NOMO-1 treated with DMSO at 0.1 percent for 48 hours (cell line): ENCODE measurements around the gene PLA2G6.
"Not testable (repeated sequence)": the region's sequence is repeated elsewhere in the genome, so short reads cannot be mapped to it uniquely, and the experiment has no call there.

ENCODE experiments used
- DNase-seq: peaks from one replicate; lab custom pipeline; 2025; ENCODE audit not compliant: unreplicated experiment; lab: John Stamatoyannopoulos, UW

Gene PLA2G6

DNA sequence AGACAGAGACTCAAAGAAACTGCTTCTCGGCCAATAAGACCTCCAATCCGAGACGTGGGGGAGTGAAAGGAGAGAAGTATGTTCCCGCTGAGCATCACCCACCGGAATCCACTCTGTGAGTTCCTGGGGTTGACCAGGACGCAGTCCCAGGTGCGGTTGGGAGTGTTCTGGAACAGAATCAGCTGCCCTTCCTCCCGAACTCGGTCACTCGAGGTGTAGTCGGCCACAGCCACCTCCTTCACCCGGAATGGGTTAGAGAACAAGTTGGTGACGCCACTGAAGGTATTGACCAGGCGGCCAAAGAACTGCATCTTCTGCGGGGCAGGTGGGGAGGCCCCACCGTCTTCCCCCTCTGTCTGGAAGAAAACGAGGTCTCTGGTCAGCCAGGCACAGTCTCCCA, 12.5 kb downstream of the PLA2G6 start:
- no peak for DNase-seq

DNA sequence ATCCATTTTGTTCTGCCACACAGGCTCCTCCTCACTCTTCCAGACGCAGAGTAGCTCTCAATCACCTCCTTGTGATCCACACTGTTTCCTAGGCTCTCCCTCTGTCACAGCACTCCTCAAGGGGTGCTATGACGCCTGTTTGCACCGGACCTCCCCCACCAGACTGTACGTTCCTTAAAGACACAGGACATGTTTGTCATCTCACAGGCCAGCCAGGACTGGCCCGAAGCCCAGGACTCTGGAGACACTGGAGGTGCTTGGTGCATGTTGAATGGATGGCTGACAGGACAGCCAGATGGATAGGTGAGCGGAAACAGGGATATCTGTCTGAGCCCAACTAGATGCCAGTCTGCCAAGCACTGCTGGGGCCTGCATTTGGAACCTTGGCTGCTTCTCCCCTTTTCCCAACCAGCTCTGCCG, 13.6 kb downstream of the PLA2G6 start:
- no peak for DNase-seq

GRCh38 chr22:38165922-38166593, 15.6 kb downstream of the PLA2G6 start:
- DNase-seq: no peak

DNA sequence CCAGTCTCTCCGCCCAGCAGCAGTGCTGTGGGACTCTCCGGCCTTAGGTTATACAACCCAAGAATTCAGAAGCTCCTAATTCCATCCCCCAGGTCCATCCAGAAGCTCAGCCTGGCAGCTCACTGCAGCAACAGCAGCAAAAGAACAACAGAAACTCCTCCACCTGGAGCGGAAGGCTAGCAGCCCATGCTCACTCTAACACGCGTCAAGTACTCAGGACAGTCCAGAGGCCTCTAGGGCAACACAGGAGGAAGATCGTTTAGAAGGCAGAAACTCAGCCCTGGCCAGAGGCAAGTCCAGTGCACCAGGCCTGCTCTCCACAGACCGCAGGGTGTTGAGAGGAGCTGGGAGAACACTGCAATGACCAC, 17.1 kb downstream of the PLA2G6 start:
- DNase-seq: no peak

- DNase-seq: no peak
Measured at GRCh38 chr22:38163844-38164550, 17.6 kb downstream of the PLA2G6 start.

DNA sequence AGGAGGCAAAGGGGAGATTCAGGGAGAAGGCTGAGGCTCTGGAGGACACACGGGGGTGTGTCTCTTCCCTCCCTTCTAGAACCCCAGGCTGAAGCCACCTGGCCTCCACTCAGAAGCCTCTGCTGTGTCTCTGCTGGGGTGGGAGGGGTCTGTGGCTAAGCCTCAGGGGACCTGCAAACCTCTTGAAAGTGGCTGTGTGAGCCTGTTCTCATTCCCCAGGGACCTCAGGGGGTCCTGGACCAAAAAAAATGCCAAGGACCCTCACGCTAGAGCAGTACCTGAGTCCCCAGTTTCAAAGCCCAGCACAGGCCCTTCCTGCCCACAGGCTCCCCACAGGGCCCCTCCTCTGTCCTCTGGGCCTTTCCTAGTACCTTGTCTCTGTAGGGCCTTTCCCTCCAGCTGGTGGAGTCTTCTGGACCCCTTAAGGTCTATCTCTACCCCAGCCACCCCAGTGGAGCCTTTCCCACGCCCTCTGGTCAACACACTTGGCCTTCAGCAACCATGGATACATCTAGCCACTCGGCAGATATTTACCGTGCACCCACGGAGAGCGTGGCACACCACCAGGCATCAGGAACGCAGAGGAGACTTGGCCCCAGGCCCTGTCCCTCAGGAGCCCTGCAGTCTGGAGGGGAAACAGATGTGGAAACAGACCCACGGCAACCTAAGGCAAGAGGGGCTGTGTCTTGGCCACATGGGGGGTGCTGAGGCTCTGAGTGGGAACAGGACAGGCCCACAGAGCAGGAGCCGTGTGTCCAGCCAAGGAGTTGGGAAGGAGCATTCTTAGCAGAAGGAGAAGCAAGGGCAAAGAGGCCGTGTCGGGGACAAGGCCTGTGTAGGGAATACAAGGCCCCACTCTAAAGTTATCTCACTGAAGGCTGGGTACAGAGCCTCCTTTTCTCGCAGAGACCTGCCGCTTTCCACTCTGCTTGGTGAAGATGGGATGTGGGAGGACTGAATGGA, 18.5 kb downstream of the PLA2G6 start:
- DNase-seq: no peak

GRCh38 chr22:38155703-38156102, 25.9 kb downstream of the PLA2G6 start:
- no peak for DNase-seq

DNA sequence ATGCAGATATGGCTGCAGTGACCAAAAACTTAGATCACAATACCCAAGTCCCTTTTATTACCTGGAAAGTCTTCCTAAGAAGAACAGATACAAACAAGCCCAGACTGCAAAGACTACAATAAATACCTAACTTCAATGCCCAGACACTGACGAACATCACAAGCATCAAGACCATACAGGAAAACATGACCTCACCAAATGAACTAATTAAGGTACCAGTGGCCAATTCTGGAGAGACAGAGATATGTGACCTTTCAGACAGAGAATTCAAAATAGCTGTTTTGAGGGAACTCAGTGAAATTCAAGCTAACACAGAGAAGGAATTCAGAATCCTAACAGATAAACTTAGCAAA, 27.1 kb downstream of the PLA2G6 start:
- DNase-seq: not testable (repeated sequence)

GRCh38 chr22:38153821-38154562, 27.6 kb downstream of the PLA2G6 start:
- no peak for DNase-seq

- DNase-seq: no peak
Measured at GRCh38 chr22:38151126-38151500, 30.5 kb downstream of the PLA2G6 start.

- no peak for DNase-seq
Measured at GRCh38 chr22:38148245-38148644, 33.4 kb downstream of the PLA2G6 start.

GRCh38 chr22:38146166-38146565, 35.5 kb downstream of the PLA2G6 start:
- not testable (repeated sequence) for DNase-seq

DNA sequence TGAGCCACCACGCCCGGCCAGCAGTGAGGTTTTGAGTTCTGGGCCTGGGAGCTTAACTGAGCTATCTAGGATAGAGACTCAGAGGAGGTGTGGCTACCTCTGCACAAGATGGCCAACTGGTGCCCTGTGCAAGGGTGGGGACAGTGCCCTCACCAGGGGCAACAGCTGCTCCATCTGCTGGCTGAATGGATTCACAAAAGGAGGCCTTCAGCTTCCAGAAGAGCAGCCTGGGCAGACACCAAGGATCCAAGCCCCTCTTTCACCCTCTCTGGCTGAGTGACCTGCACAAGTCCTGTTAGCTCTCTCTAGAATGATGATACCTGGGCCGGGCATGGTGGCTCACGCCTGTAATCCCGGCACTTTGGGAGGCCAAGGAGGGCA, 37.6 kb downstream of the PLA2G6 start:
- DNase-seq: no peak

- no peak for DNase-seq
Measured at GRCh38 chr22:38142606-38143005, 39.0 kb downstream of the PLA2G6 start.

GRCh38 chr22:38141217-38141973, 40.2 kb downstream of the PLA2G6 start:
- DNase-seq: no peak

DNA sequence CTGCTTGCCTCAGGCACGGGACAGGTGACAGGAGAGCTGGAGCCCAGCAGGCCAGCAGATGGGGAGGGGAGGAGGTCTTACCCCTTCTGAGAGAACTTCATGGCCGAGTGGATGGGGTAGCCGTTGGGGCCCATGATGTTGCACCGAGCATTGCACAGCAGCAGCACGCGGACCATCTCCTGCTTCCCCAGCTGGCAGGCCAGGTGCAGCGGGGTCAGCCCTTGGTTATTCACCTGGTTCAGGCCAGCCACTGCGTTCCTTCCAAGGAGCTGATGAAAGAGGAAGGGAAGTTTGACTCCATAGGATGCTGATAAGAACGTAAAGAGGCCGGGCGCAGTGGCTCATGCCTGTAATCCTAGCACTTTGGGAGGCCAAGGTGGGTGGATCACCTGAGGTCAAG, 41.7 kb downstream of the PLA2G6 start:
- no peak for DNase-seq

DNA sequence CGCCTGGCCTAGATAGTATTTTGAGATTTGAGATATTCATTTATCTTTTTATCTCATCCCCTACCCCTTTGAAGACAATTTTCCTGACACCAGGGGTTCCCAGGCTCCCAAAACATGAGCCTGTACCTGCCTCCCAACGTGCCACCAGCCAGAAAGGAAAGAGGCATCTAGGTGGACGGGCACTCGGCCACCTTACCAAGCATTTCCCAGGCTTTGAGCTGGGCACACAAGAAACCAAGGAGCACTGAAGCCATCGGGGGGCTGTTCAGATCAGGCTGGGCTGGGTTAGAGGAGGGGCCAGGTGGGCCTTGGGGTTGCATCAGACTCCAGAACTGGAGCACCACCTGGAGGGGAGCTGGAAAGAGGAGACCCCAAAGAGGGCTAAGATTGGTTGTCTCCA, 42.7 kb downstream of the PLA2G6 start:
- no peak for DNase-seq

DNA sequence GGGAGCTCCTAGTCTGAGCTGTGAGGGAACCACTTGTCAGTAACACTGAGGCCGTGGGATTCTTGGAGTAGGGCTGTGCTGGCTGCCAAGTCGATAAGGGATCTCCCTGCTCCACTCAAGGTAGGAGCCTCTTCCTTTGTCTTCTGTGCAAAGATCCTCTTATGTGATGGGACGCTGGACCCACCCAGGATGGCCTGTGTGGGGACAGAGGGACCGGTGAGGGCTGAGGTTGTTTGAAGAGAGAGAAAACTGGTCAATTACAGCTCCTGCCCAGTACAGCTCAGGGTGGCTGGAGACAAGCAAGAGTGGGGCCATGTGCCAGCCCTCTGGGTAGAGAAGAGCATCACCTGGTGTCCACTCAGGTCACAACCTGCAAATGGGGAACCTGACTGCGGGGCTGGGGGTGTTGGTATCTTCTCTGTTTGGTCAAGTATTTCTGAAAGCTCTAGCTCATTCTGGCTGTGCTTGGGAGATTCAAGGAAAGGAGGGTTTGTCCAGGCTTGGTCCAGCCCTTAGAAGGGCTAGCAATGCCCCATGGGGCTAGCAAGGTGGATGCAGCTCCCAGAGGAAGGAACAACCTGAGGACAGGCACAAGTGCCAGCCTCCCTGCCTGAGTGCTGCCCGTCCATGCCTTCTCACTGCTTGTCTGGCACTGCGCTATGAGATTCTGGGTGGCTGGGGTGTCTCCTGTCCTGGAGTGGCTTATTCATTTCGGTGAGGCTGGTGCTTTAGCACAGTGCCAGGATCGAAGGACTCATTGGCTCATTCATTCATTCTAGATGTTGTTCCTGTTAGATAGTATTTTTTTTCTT, 43.5 kb downstream of the PLA2G6 start:
- no peak for DNase-seq

GRCh38 chr22:38136607-38137006, 45.0 kb downstream of the PLA2G6 start:
- DNase-seq: no peak
